MM.1S (cell line): ENCODE results near the gene IL22RA2.

ENCODE experiments used
- DNase-seq: peaks from one replicate; pipeline ENCODE4 v3.0.0-alpha.2; 2015
- H2AFZ ChIP-seq: fragments of 300-600 bp; sonication (generic); 2 replicates; pipeline ENCODE4 v1.6.0; 2016; ENCODE audit warnings: antibody characterized with exemption, low read length
- H3F3A ChIP-seq: fragments of 300-600 bp; sonication (generic); 2 replicates; pipeline ENCODE4 v1.6.1; 2016; ENCODE audit warnings: mild to moderate bottlenecking, antibody characterized with exemption, low read length, moderate library complexity, mixed read lengths; ENCODE audit not compliant: insufficient read depth
- H3K27ac ChIP-seq: fragments of 300-600 bp; sonication (generic); 2 replicates; pipeline ENCODE4 v1.5.1; 2016; ENCODE audit warnings: mild to moderate bottlenecking, low read length
- H3K27me3 ChIP-seq: fragments of 300-600 bp; sonication (generic); replicated peaks from 2 replicates; pipeline ENCODE4 v1.6.0; 2016; ENCODE audit warnings: low read length; ENCODE audit not compliant: insufficient read depth
- H3K36me3 ChIP-seq: fragments of 300-600 bp; sonication (generic); replicated peaks from 2 replicates; pipeline ENCODE4 v1.6.1; 2016; ENCODE audit warnings: mild to moderate bottlenecking, low read length, mixed read lengths; ENCODE audit not compliant: insufficient read depth
- H3K4me1 ChIP-seq: fragments of 300-600 bp; sonication (generic); 2 replicates; pipeline ENCODE4 v1.6.1; 2016; ENCODE audit warnings: low read length, mixed read lengths
- H3K4me2 ChIP-seq: fragments of 300-600 bp; sonication (generic); 2 replicates; pipeline ENCODE4 v1.6.0; 2016; ENCODE audit warnings: low read depth, low read length
- H3K4me3 ChIP-seq: fragments of 300-600 bp; sonication (generic); 2 replicates; pipeline ENCODE4 v1.5.1; 2016; ENCODE audit warnings: low read length, mixed read lengths
- H3K79me2 ChIP-seq: fragments of 300-600 bp; sonication (generic); 2 replicates; pipeline ENCODE4 v1.6.1; 2016; ENCODE audit warnings: mixed run types, low read length, mixed read lengths
- H3K9ac ChIP-seq: fragments of 300-600 bp; sonication (generic); 2 replicates; pipeline ENCODE4 v1.6.1; 2016; ENCODE audit warnings: low read length, mixed read lengths
- H3K9me2 ChIP-seq: fragments of 300-600 bp; sonication (generic); replicated peaks from 2 replicates; pipeline ENCODE4 v1.6.1; 2016; ENCODE audit warnings: mild to moderate bottlenecking, low read length, mixed read lengths; ENCODE audit not compliant: insufficient read depth
- H3K9me3 ChIP-seq: fragments of 300-600 bp; sonication (generic); replicated peaks from 2 replicates; pipeline ENCODE4 v1.6.1; 2016; ENCODE audit warnings: mild to moderate bottlenecking, low read length, mixed read lengths; ENCODE audit not compliant: insufficient read depth
- H4K20me1 ChIP-seq: fragments of 300-600 bp; sonication (generic); 2 replicates; pipeline ENCODE4 v1.6.1; 2016; ENCODE audit warnings: mild to moderate bottlenecking, low read length, moderate library complexity, mixed read lengths; ENCODE audit not compliant: insufficient read depth
- CTCF ChIP-seq: fragments of 300-600 bp; sonication (generic); IDR thresholded peaks from 2 replicates; pipeline ENCODE4 v1.5.1; 2016; ENCODE audit warnings: antibody characterized with exemption, low read length, mixed read lengths
- EZH2 ChIP-seq: fragments of 300-600 bp; sonication (generic); optimal IDR thresholded peaks from 2 replicates; pipeline ENCODE3; 2017; ENCODE audit warnings: low read depth, mild to moderate bottlenecking, antibody characterized with exemption, low read length, mixed read lengths
- EZH2phosphoT487 ChIP-seq: fragments of 300-600 bp; sonication (generic); IDR thresholded peaks from 2 replicates; pipeline ENCODE4 v1.6.1; 2018; ENCODE audit warnings: antibody characterized with exemption, low read length

The IL22RA2 gene

GRCh38 chr6:137172734-137173431 lies 561 bp downstream of the IL22RA2 start:
- H3K4me2 ChIP-seq: no peak overlapping the region
- no peaks in the 10 kb centered on the region for H3K27me3 ChIP-seq
- TF ChIP-seq CTCF (no peak), EZH2 (no peak), EZH2phosphoT487 (no peak)
- no peaks in the 10 kb centered on the region for H4K20me1 ChIP-seq
- no peaks in the 10 kb centered on the region for H3K9me2 ChIP-seq
- no peak overlapping the region for H3K9ac ChIP-seq
- no peak overlapping the region for H3K4me3 ChIP-seq
- H3K4me1 ChIP-seq: no peaks in the 10 kb centered on the region
- no peaks in the 10 kb centered on the region for H3K9me3 ChIP-seq
- no peak overlapping the region for H2AFZ ChIP-seq
- no peaks in the 10 kb centered on the region for H3K36me3 ChIP-seq
- no peak for DNase-seq
- H3K79me2 ChIP-seq: no peaks in the 10 kb centered on the region
- no peak overlapping the region for H3K27ac ChIP-seq
- H3F3A ChIP-seq: no peaks in the 10 kb centered on the region

GRCh38 chr6:137171824-137172733 lies 1.4 kb downstream of the IL22RA2 start:
- no peaks in the 10 kb centered on the region for H3F3A ChIP-seq
- H3K27ac ChIP-seq: no peak overlapping the region
- no peak overlapping the region for H2AFZ ChIP-seq
- H3K79me2 ChIP-seq: no peaks in the 10 kb centered on the region
- H3K9ac ChIP-seq: no peak overlapping the region
- no peaks in the 10 kb centered on the region for H3K9me2 ChIP-seq
- no peaks in the 10 kb centered on the region for H4K20me1 ChIP-seq
- H3K36me3 ChIP-seq: no peaks in the 10 kb centered on the region
- no peak for TF ChIP-seq EZH2
- no peaks in the 10 kb centered on the region for H3K9me3 ChIP-seq
- H3K4me1 ChIP-seq: no peaks in the 10 kb centered on the region
- no peak overlapping the region for H3K4me2 ChIP-seq
- H3K4me3 ChIP-seq: no peak overlapping the region
- no peak for DNase-seq
- H3K27me3 ChIP-seq: no peaks in the 10 kb centered on the region

- H3K9ac ChIP-seq: no peak overlapping the region
- no peaks in the 10 kb centered on the region for H3F3A ChIP-seq
- no peaks in the 10 kb centered on the region for H3K9me2 ChIP-seq
- H3K27me3 ChIP-seq: no peaks in the 10 kb centered on the region
- DNase-seq: no peak
- H3K4me1 ChIP-seq: no peaks in the 10 kb centered on the region
- no peak overlapping the region for H3K4me3 ChIP-seq
- H3K27ac ChIP-seq: no peak overlapping the region
- H3K9me3 ChIP-seq: no peaks in the 10 kb centered on the region
- no peak overlapping the region for H3K4me2 ChIP-seq
- no peak overlapping the region for H2AFZ ChIP-seq
- TF ChIP-seq CTCF (no peak), EZH2phosphoT487 (no peak), EZH2 (no peak)
- no peaks in the 10 kb centered on the region for H4K20me1 ChIP-seq
- H3K79me2 ChIP-seq: no peaks in the 10 kb centered on the region
- no peaks in the 10 kb centered on the region for H3K36me3 ChIP-seq
These were observed 2.4 kb downstream of the IL22RA2 start for GRCh38 chr6:137171053-137171374.
